K562 (cell line): ENCODE results near the gene CD6. TPM values are rescaled to one million over a fixed set of nuclear protein-coding genes. Genes with fewer than 3 reads are reported as not detected.

Source experiments
- ATAC-seq: fragments of 200-7000 bp; cut with Tn5 transposase; 3 replicates; pipeline ENCODE4 v1.9.1; 2020; ENCODE audit warnings: moderate library complexity
- BruUV-seq: library from RNA; stranded (reverse); fragments of 400-500 nt; replicated peaks from 2 replicates; lab custom pipeline; 2021; lab: Mats Ljungman, UMichigan
- CTCF ChIA-PET: fragments of 300-600 bp; formaldehyde crosslinking; extraction: SDS; loops from one replicate; lab custom pipeline; 2021; ENCODE audit warnings: low intra/inter-chr PET ratio; lab: Yijun Ruan, JAX
- POLR2A ChIA-PET: fragments of 300-600, 350-650 bp; sonication (Branson Sonifier 250); formaldehyde crosslinking; extraction: SDS; loops from one replicate; lab custom pipeline; 2021; ENCODE audit warnings: antibody characterized with exemption, inconsistent platforms; lab: Yijun Ruan, JAX
- DNase-seq, 4 experiments: peaks; one replicate each; pipeline versions ENCODE4 v3.0.0 to v3.0.0-alpha.2; 2011 to 2018; ENCODE audit warnings: low spot score in 3 of 4, mixed read lengths in 3 of 4; ENCODE audit errors: extremely low read depth in 1 of 4
- FAIRE-seq: peaks from 2 replicates; lab custom pipeline; 2011; peaks lifted over from hg19 to GRCh38; lab: Jason Lieb, UNC
- H2AFZ ChIP-seq: 2 replicates; pipeline ENCODE4 v1.6.0; 2011; ENCODE audit warnings: low read depth, low read length, control low read depth, inconsistent platforms
- H3K27ac ChIP-seq: fragments of 200-600 bp; 3 replicates; pipeline ENCODE4 v1.8.0; 2011; ENCODE audit warnings: low read depth, mild to moderate bottlenecking, control low read depth, inconsistent platforms, low read length, moderate library complexity, mixed read lengths; ENCODE audit errors: extremely low read depth
- H3K27me3 ChIP-seq, 2 experiments: fragments of 300-600 bp in 1 of 2; 2 replicates in 1 of 2; 3 replicates in 1 of 2; pipeline versions ENCODE4 v1.6.0 to v1.8.0; 2011; ENCODE audit warnings: inconsistent platforms in 2 of 2, low read length in 2 of 2, mild to moderate bottlenecking in 1 of 2, mixed read lengths in 1 of 2, moderate library complexity in 1 of 2; ENCODE audit not compliant: control insufficient read depth in 2 of 2, insufficient read depth in 2 of 2
- H3K36me3 ChIP-seq: fragments of 300-600 bp; 3 replicates; pipeline ENCODE4 v1.8.0; 2011; ENCODE audit warnings: mild to moderate bottlenecking, low read length, inconsistent platforms; ENCODE audit not compliant: control insufficient read depth, insufficient read depth
- H3K4me1 ChIP-seq, 2 experiments: fragments of 200-600 bp in 1 of 2; replicated peaks in 1 of 2; 2 replicates in 1 of 2; 3 replicates in 1 of 2; pipeline versions ENCODE4 v1.5.1 to v1.8.0; 2011; ENCODE audit warnings: inconsistent platforms in 2 of 2, low read length in 2 of 2, mild to moderate bottlenecking in 1 of 2, mixed read lengths in 1 of 2, moderate library complexity in 1 of 2; ENCODE audit not compliant: control insufficient read depth in 2 of 2, insufficient read depth in 2 of 2
- H3K4me2 ChIP-seq: 2 replicates; pipeline ENCODE4 v1.6.1; 2011; ENCODE audit warnings: low read length, control low read depth, inconsistent platforms, mixed read lengths; ENCODE audit not compliant: insufficient read depth
- H3K4me3 ChIP-seq: fragments of 200-600 bp; sonication (generic), shearing (Covaris generic); 2 replicates; pipeline ENCODE4 v1.5.1; 2016; ENCODE audit warnings: control low read depth, inconsistent platforms
- H3K79me2 ChIP-seq: fragments of 200-600 bp; 3 replicates; pipeline ENCODE4 v1.8.0; 2011; ENCODE audit warnings: low read length, inconsistent platforms; ENCODE audit not compliant: control insufficient read depth, insufficient read depth
- H3K9ac ChIP-seq, 2 experiments: 2 replicates each; pipeline versions ENCODE4 v1.6.0 to v1.6.1; 2011; ENCODE audit warnings: low read depth in 2 of 2, low read length in 2 of 2, control low read depth in 1 of 2, inconsistent platforms in 1 of 2, mild to moderate bottlenecking in 1 of 2, mixed read lengths in 1 of 2; ENCODE audit not compliant: insufficient read depth in 1 of 2
- H3K9me1 ChIP-seq: one replicate; pipeline ENCODE4 v1.6.0; 2011; ENCODE audit warnings: inconsistent platforms, mild to moderate bottlenecking, low read length, moderate library complexity; ENCODE audit not compliant: control insufficient read depth, insufficient read depth
- H3K9me3 ChIP-seq: replicated peaks from 2 replicates; pipeline ENCODE4 v1.5.1; 2011; ENCODE audit warnings: low read depth, low read length, inconsistent platforms; ENCODE audit not compliant: control insufficient read depth, insufficient read depth
- H4K20me1 ChIP-seq: replicated peaks from 2 replicates; pipeline ENCODE4 v1.6.1; 2011; ENCODE audit warnings: low read length, inconsistent platforms, mixed read lengths; ENCODE audit not compliant: control insufficient read depth, insufficient read depth
- ZKSCAN1 ChIP-seq: fragments of 150-350 bp; IDR thresholded peaks from 2 replicates; pipeline ENCODE4 v1.6.1; 2016; ENCODE audit warnings: low read depth, low read length
- WGBS: fragments of 100-300 bp; shearing (Covaris generic); methylation state at CpG from one replicate; pipeline ENCODE4 v1.1.6; 2016; ENCODE audit warnings: low coverage, mixed read lengths; ENCODE audit not compliant: insufficient coverage; ENCODE audit errors: missing lambda C conversion rate; 5-methylcytosine and 5-hydroxymethylcytosine counted together
- in situ Hi-C: fragments of 300-500 bp; cut with MboI; formaldehyde crosslinking; loops from 4 replicates; pipeline ENCODE4 v1.15.0; 2018; ENCODE audit warnings: inconsistent platforms, mixed read lengths
- intact Hi-C: fragments of 100-400 bp; cut with micrococcal nuclease; formaldehyde crosslinking; loops from 2 replicates; pipeline ENCODE4 v1.14.2; 2022
- polyA plus RNA-seq, 8 experiments: library from polyadenylated mRNA; depleted of rRNA in 4 of 8; stranded (reverse) in 5 of 8; unstranded in 3 of 8; fragments of >200 nt; fragmentation: Nextera tagmentation in 2 of 8; fragmentation: Illumina TruSeq in 1 of 8; extraction: Ambion mirVana in 2 of 8; extraction: Trizol in 1 of 8; gene quantifications; 2 replicates each; pipeline versions ENCODE4 v1.2.1 to v1.2.3, GENCODE V29; 2011 to 2014; ENCODE audit warnings: inconsistent platforms in 1 of 8, missing spikeins in 1 of 8
- total RNA-seq, 7 experiments: library from RNA; depleted of rRNA in 6 of 7; stranded (reverse); fragments of >200 nt in 6 of 7; fragmentation: Illumina TruSeq in 2 of 7; extraction: Trizol in 2 of 7; gene quantifications; 2 replicates each; pipeline versions ENCODE4 v1.2.1 to v1.2.3, GENCODE V29; 2011 to 2021; ENCODE audit warnings: low replicate concordance in 1 of 7
- TF ChIP-seq, protein P1 (sequence below), 2 experiments: IDR thresholded peaks in 1 of 2; conservative IDR thresholded peaks in 1 of 2; 2 replicates each; pipeline ENCODE4 v1.6.1; 2016; ENCODE audit warnings: low read depth in 2 of 2, mild to moderate bottlenecking in 1 of 2, missing compliant biosample characterization in 1 of 2, missing genetic modification characterization in 1 of 2, moderate library complexity in 1 of 2

CD6 gene
- total and polyA plus RNA-seq, 9 of the 15 experiments (the other 6 are each of a cell fraction or from before 2014, with no cell fraction given), result 0.84 TPM; not detected in 8

DNA sequence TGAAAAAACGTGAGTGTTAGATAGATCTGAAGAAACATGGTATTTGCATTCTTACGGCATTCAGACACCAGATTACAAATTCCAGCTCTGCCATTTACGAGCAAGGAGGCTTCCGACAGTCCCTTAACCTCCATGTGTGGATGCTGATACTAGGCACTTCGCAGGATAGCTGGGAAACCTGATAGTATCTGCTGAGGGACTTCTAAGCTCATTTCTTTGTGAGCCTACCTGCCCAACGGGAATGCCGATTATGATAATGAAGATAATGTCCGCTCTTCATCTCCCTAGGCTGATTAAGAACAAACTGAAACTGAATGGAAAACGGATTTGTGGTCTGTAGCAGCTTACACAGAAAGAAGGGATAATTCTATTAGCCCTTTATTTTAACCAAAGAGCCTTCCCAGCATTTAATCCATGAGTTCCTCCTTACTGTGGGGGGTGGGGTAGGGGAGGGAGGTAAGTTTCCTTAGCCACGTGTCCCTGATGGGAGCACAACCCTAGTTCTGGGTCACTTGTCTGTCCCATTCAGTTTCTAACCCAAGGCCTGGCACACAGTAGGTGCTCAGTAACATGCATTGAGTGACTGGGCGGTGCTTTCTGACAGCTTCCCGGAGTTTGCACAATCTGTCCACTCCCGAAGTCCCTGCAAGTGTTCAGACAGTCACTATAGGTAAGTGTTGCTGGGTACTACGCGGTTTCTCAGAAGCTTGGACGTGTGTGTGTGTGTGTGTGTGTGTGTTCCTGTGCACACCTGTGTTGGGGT lies 39.2 kb downstream of the CD6 start:
- no TSS peak for BruUV-seq
- no peak overlapping the region for H3K4me3 ChIP-seq
- no peak overlapping the region for H2AFZ ChIP-seq
- H3K9me3 ChIP-seq, result no peaks in the 10 kb centered on the region
- CTCF ChIA-PET, result no interaction called here
- intact Hi-C loops, result no loop called here
- peak; percentile 69; the same call in 1 of the 2 replicates for TF ChIP-seq ZKSCAN1
- TF ChIP-seq, protein P1, sequence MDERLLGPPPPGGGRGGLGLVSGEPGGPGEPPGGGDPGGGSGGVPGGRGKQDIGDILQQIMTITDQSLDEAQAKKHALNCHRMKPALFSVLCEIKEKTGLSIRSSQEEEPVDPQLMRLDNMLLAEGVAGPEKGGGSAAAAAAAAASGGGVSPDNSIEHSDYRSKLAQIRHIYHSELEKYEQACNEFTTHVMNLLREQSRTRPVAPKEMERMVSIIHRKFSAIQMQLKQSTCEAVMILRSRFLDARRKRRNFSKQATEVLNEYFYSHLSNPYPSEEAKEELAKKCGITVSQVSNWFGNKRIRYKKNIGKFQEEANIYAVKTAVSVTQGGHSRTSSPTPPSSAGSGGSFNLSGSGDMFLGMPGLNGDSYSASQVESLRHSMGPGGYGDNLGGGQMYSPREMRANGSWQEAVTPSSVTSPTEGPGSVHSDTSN (CRISPR knock-in tag; IDR thresholded peaks at IDR 0.05; ENCODE audit: low read depth), result no peak
- TF ChIP-seq, protein P1 (tag; conservative IDR thresholded peaks at IDR 0.05; ENCODE audit: low read depth), result no peak
- H3K9me1 ChIP-seq, result no peaks in the 10 kb centered on the region
- in situ Hi-C loops, result no loop called here
- H4K20me1 ChIP-seq, result peaks cover 10% of the 10 kb centered on the region; the same call in 1 of the 2 replicates
- no peaks in the 10 kb centered on the region for H3K36me3 ChIP-seq
- no peak for ATAC-seq
- no peak overlapping the region for H3K4me2 ChIP-seq
- POLR2A ChIA-PET, result interaction anchor here (0.6 to 1.7 kb wide), 2 partner anchors 10 to 323 kb away, joined by 3 to 5 read pairs; partner anchors contain the start of gene TKFC
- peaks cover 0 to 20% of the 10 kb centered on the region in 2 experiments; a peak in 3 of 5 replicates for H3K4me1 ChIP-seq
- H3K79me2 ChIP-seq, result no peaks in the 10 kb centered on the region
- H3K9ac ChIP-seq, result no peak overlapping the region
- 5% methylated on average over 16 of the region's 16 CpGs for whole genome bisulfite sequencing
- H3K27me3 ChIP-seq, result peaks cover 69 to 80% of the 10 kb centered on the region in 2 experiments
- no peak overlapping the region for H3K27ac ChIP-seq
- no peak for DNase-seq
- no peak for FAIRE-seq
